HG03457 (cell line): ENCODE results near the gene LPIN1.
A peak's percentile ranks its signal among the peaks of the same experiment; 100 is the strongest.

Experiments
- ATAC-seq: cut with Tn5 transposase; IDR thresholded peaks from one replicate; pipeline ENCODE4 v1.9.1; 2021; ENCODE audit warnings: moderate number of reproducible peaks; ENCODE audit not compliant: unreplicated experiment

LPIN1 gene

GRCh38 chr2:11863513-11864328 is 117.3 kb downstream of the LPIN1 start:
- ATAC-seq = no peak

- ATAC-seq = no peak
Observed at GRCh38 chr2:11864724-11865123, 118.3 kb downstream of the LPIN1 start.

- ATAC-seq = no peak
Observed at GRCh38 chr2:11865378-11865777, 118.9 kb downstream of the LPIN1 start.

- no peak for ATAC-seq
Observed at GRCh38 chr2:11865805-11866204, 119.4 kb downstream of the LPIN1 start.

- peak; percentile 33 for ATAC-seq
Observed at GRCh38 chr2:11866358-11867335, 120.2 kb downstream of the LPIN1 start.

GRCh38 chr2:11867926-11868325 is 121.5 kb downstream of the LPIN1 start:
- ATAC-seq = no peak

- ATAC-seq = no peak
Observed at GRCh38 chr2:11869391-11869991, 123.1 kb downstream of the LPIN1 start.

GRCh38 chr2:11870064-11870463 is 123.6 kb downstream of the LPIN1 start:
- ATAC-seq = no peak

- ATAC-seq = no peak
Observed at GRCh38 chr2:11870584-11870983, 124.2 kb downstream of the LPIN1 start.

GRCh38 chr2:11871421-11871820 is 125.0 kb downstream of the LPIN1 start:
- no peak for ATAC-seq

GRCh38 chr2:11872247-11872947 is 126.0 kb downstream of the LPIN1 start:
- no peak for ATAC-seq

GRCh38 chr2:11872948-11873269 is 126.5 kb downstream of the LPIN1 start:
- no peak for ATAC-seq

- ATAC-seq = no peak
Observed at GRCh38 chr2:11873356-11874154, 127.1 kb downstream of the LPIN1 start.

- no peak for ATAC-seq
Observed at GRCh38 chr2:11874861-11875260, 128.4 kb downstream of the LPIN1 start.

- no peak for ATAC-seq
Observed at GRCh38 chr2:11875481-11875880, 129.0 kb downstream of the LPIN1 start.

GRCh38 chr2:11876436-11876835 is 130.0 kb downstream of the LPIN1 start:
- no peak for ATAC-seq

GRCh38 chr2:11876889-11877288 is 130.5 kb downstream of the LPIN1 start:
- no peak for ATAC-seq
